GM12872 (cell line): ENCODE data around the gene KCNJ1.

Experiments used
- TF ChIP-seq, protein P1 (sequence below): IDR thresholded peaks from 3 replicates; pipeline ENCODE4 v1.5.1; 2011; ENCODE audit warnings: low read depth, mild to moderate bottlenecking, low read length, moderate library complexity; ENCODE audit not compliant: insufficient read depth

KCNJ1 gene

GRCh38 chr11:128893578-128894285 is 26.6 kb upstream of the KCNJ1 start:
- TF ChIP-seq, protein P1, sequence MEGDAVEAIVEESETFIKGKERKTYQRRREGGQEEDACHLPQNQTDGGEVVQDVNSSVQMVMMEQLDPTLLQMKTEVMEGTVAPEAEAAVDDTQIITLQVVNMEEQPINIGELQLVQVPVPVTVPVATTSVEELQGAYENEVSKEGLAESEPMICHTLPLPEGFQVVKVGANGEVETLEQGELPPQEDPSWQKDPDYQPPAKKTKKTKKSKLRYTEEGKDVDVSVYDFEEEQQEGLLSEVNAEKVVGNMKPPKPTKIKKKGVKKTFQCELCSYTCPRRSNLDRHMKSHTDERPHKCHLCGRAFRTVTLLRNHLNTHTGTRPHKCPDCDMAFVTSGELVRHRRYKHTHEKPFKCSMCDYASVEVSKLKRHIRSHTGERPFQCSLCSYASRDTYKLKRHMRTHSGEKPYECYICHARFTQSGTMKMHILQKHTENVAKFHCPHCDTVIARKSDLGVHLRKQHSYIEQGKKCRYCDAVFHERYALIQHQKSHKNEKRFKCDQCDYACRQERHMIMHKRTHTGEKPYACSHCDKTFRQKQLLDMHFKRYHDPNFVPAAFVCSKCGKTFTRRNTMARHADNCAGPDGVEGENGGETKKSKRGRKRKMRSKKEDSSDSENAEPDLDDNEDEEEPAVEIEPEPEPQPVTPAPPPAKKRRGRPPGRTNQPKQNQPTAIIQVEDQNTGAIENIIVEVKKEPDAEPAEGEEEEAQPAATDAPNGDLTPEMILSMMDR = no peak

DNA sequence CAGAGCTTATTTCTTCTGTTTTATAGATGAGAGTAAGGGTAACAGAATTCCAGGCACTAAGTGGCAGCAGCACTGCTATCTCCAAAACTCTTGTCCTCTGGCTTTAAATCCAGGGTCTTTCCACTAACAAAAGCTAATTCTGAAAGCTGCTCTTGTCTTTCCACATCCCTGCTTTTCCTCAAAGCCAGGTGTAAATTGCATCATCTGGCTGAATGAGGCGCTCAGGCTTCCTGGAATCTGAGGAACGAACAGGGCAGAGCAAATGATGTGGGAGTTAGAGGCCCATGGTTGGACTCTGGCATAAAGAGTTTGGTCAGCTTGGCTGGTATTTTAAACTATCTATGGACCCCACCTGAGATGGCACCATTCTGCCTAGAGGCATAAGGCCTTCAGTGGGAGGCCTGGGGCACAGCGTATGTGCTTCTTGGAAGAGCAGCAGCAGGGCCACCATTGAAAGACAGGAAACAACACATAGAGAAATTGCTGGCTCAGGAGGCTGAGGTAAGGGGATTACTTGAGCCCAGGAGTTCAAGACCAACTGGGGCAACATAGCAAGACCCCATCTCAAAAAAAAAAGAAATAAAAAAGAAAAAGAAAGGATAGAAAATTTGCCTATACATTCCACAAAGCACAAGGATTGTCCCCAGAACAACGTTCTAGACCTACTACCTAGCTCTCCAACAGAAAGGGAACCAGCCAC is 25.9 kb upstream of the KCNJ1 start:
- TF ChIP-seq, protein P1 = no peak

GRCh38 chr11:128891913-128892398 is 24.9 kb upstream of the KCNJ1 start:
- TF ChIP-seq, protein P1 = no peak

GRCh38 chr11:128890543-128891368 is 23.7 kb upstream of the KCNJ1 start, which contains the start of gene KCNJ5:
KCNJ5 (plus strand) TSS chr11:128891356; CDS start chr11:128911274, 19,918 bp downstream.
- TF ChIP-seq, protein P1 = no peak

GRCh38 chr11:128890216-128890542 is 23.1 kb upstream of the KCNJ1 start:
- TF ChIP-seq, protein P1 = no peak

GRCh38 chr11:128889657-128890213 is 22.6 kb upstream of the KCNJ1 start:
- TF ChIP-seq, protein P1 = no peak
